Measurements from ENCODE around the gene ASIC1.

ASIC1 gene

GRCh38 chr12:50039151-50039835 is 18.1 kb upstream of the ASIC1 start:
- H3K4me3 ChIP-seq (ENCODE audit: low read depth, low read length, poor library complexity, severe bottlenecking): no peak overlapping the region
- no peaks in the 10 kb centered on the region for H4K20me1 ChIP-seq (ENCODE audit: insufficient read depth, low read length)
- no peaks in the 10 kb centered on the region for H3F3A ChIP-seq (ENCODE audit: insufficient read depth, low read length)
- H3K9me3 ChIP-seq (ENCODE audit: low read length): no peaks in the 10 kb centered on the region
- no peaks in the 10 kb centered on the region for H3K4me1 ChIP-seq (ENCODE audit: insufficient read depth, low read length, severe bottlenecking)
- H2AFZ ChIP-seq (ENCODE audit: low read length): no peak overlapping the region
- H3K36me3 ChIP-seq (ENCODE audit: insufficient read depth, low read length): no peaks in the 10 kb centered on the region
- H3K27me3 ChIP-seq (ENCODE audit: insufficient read depth, low read length): no peaks in the 10 kb centered on the region; the same call in 1 of the 2 replicates
- TF ChIP-seq EZH2 (IDR thresholded peaks at IDR 0.05; ENCODE audit: borderline replicate concordance, low read length) (no peak), CTCF (IDR thresholded peaks at IDR 0.05; ENCODE audit: low read length) (peak; percentile 95)
- no peaks in the 10 kb centered on the region for H3K79me2 ChIP-seq (ENCODE audit: insufficient read depth, low read length)
- no peak overlapping the region for H3K9ac ChIP-seq (ENCODE audit: low read length)
- H3K27ac ChIP-seq (ENCODE audit: low read depth, low read length, poor library complexity, severe bottlenecking): no peak overlapping the region
- H3K9me2 ChIP-seq (ENCODE audit: low read depth, low read length): no peaks in the 10 kb centered on the region
- no peak overlapping the region for H3K4me2 ChIP-seq (ENCODE audit: low read length)

GRCh38 chr12:50040657-50041056 is 16.7 kb upstream of the ASIC1 start:
- Histone ChIP-seq H3K9me3 (ENCODE audit: low read length) (no peaks in the 10 kb centered on the region), H3K4me2 (ENCODE audit: low read length) (no peak overlapping the region), H3K9ac (ENCODE audit: low read length) (no peak overlapping the region), H3K9me2 (ENCODE audit: low read depth, low read length) (no peaks in the 10 kb centered on the region), H4K20me1 (ENCODE audit: insufficient read depth, low read length) (no peaks in the 10 kb centered on the region), H3F3A (ENCODE audit: insufficient read depth, low read length) (no peaks in the 10 kb centered on the region), H3K36me3 (ENCODE audit: insufficient read depth, low read length) (no peaks in the 10 kb centered on the region), H3K79me2 (ENCODE audit: insufficient read depth, low read length) (no peaks in the 10 kb centered on the region), H3K4me1 (ENCODE audit: insufficient read depth, low read length, severe bottlenecking) (no peaks in the 10 kb centered on the region), H3K4me3 (ENCODE audit: low read depth, low read length, poor library complexity, severe bottlenecking) (no peak overlapping the region), H3K27me3 (ENCODE audit: insufficient read depth, low read length) (no peaks in the 10 kb centered on the region; the same call in 1 of the 2 replicates), H2AFZ (ENCODE audit: low read length) (no peak overlapping the region), H3K27ac (ENCODE audit: low read depth, low read length, poor library complexity, severe bottlenecking) (no peak overlapping the region)
- TF ChIP-seq EZH2 (IDR thresholded peaks at IDR 0.05; ENCODE audit: borderline replicate concordance, low read length) (no peak), CTCF (IDR thresholded peaks at IDR 0.05; ENCODE audit: low read length) (no peak)

GRCh38 chr12:50041062-50041860 is 16.1 kb upstream of the ASIC1 start:
- H3K27ac ChIP-seq (ENCODE audit: low read depth, low read length, poor library complexity, severe bottlenecking): no peak overlapping the region
- H2AFZ ChIP-seq (ENCODE audit: low read length): no peak overlapping the region
- H3K9ac ChIP-seq (ENCODE audit: low read length): no peak overlapping the region
- H3K4me3 ChIP-seq (ENCODE audit: low read depth, low read length, poor library complexity, severe bottlenecking): no peak overlapping the region
- no peaks in the 10 kb centered on the region for H3K9me3 ChIP-seq (ENCODE audit: low read length)
- no peaks in the 10 kb centered on the region for H3F3A ChIP-seq (ENCODE audit: insufficient read depth, low read length)
- H3K4me2 ChIP-seq (ENCODE audit: low read length): no peak overlapping the region
- no peaks in the 10 kb centered on the region for H3K9me2 ChIP-seq (ENCODE audit: low read depth, low read length)
- no peaks in the 10 kb centered on the region for H3K36me3 ChIP-seq (ENCODE audit: insufficient read depth, low read length)
- no peaks in the 10 kb centered on the region for H4K20me1 ChIP-seq (ENCODE audit: insufficient read depth, low read length)
- H3K79me2 ChIP-seq (ENCODE audit: insufficient read depth, low read length): no peaks in the 10 kb centered on the region
- H3K4me1 ChIP-seq (ENCODE audit: insufficient read depth, low read length, severe bottlenecking): no peaks in the 10 kb centered on the region
- TF ChIP-seq CTCF (IDR thresholded peaks at IDR 0.05; ENCODE audit: low read length) (no peak), EZH2 (IDR thresholded peaks at IDR 0.05; ENCODE audit: borderline replicate concordance, low read length) (no peak)
- H3K27me3 ChIP-seq (ENCODE audit: insufficient read depth, low read length): no peaks in the 10 kb centered on the region; the same call in 1 of the 2 replicates

All from OCI-LY1 (cell line).